H1 (cell line): ENCODE results near the gene ATP6V1B1. TPM values are rescaled to one million over a fixed set of nuclear protein-coding genes. Genes with fewer than 3 reads are reported as not detected.
A peak's percentile ranks its signal among the peaks of the same experiment; 100 is the strongest.

Source experiments
- CTCF ChIA-PET: fragments of 300-600 bp; sonication (Branson Sonifier 250); formaldehyde crosslinking; loops from one replicate; lab custom pipeline; 2021; ENCODE audit not compliant: partially characterized antibody; lab: Charles Lee
- POLR2A ChIA-PET: fragments of 300-600 bp; sonication (Branson Sonifier 250); formaldehyde crosslinking; loops from one replicate; lab custom pipeline; 2021; ENCODE audit warnings: inconsistent platforms; ENCODE audit not compliant: partially characterized antibody; lab: Charles Lee
- DNase-seq, 2 experiments: peaks; one replicate each; pipeline versions ENCODE4 v3.0.0 to v3.0.0-alpha.2; 2010 to 2022; ENCODE audit warnings: low spot score in 2 of 2, low read depth in 1 of 2, mixed read lengths in 1 of 2
- FAIRE-seq: peaks from 2 replicates; lab custom pipeline; 2011; peaks lifted over from hg19 to GRCh38; lab: Jason Lieb, UNC
- H2AFZ ChIP-seq: 2 replicates; pipeline ENCODE4 v1.8.1; 2012; ENCODE audit warnings: low read length, inconsistent platforms
- H2AK5ac ChIP-seq: 2 replicates; pipeline ENCODE4 v1.6.1; 2013; ENCODE audit warnings: low read depth, low read length
- H2BK120ac ChIP-seq: replicated peaks from 2 replicates; pipeline ENCODE3; 2013; ENCODE audit warnings: low read depth, low read length, inconsistent platforms
- H2BK12ac ChIP-seq: 2 replicates; pipeline ENCODE4 v1.6.1; 2013; ENCODE audit warnings: low read depth, low read length
- H2BK15ac ChIP-seq: 2 replicates; pipeline ENCODE4 v1.6.1; 2013; ENCODE audit warnings: low read length
- H2BK20ac ChIP-seq: 2 replicates; pipeline ENCODE4 v1.6.1; 2013; ENCODE audit warnings: low read length
- H2BK5ac ChIP-seq: 2 replicates; pipeline ENCODE4 v1.6.1; 2013; ENCODE audit warnings: low read depth, low read length
- H3K14ac ChIP-seq: 2 replicates; pipeline ENCODE4 v1.6.1; 2013; ENCODE audit warnings: inconsistent platforms; ENCODE audit not compliant: insufficient read length
- H3K18ac ChIP-seq: 2 replicates; pipeline ENCODE4 v1.6.1; 2013; ENCODE audit warnings: low read length; ENCODE audit errors: extremely low read depth
- H3K23ac ChIP-seq: 2 replicates; pipeline ENCODE4 v1.6.1; 2013; ENCODE audit warnings: inconsistent platforms; ENCODE audit not compliant: insufficient read length
- H3K23me2 ChIP-seq: 2 replicates; pipeline ENCODE4 v1.6.1; 2013; ENCODE audit warnings: low read depth, low read length
- H3K27ac ChIP-seq: 2 replicates; pipeline ENCODE4 v1.6.1; 2011; ENCODE audit warnings: low read depth, low read length, inconsistent platforms
- H3K27me3 ChIP-seq, 4 experiments: replicated peaks in 1 of 4; 1 replicate in 1 of 4; 2 replicates in 3 of 4; pipeline versions ENCODE4 v1.6.1 to v1.8.1; 2011 to 2013; ENCODE audit warnings: low read length in 3 of 4, mild to moderate bottlenecking in 3 of 4, inconsistent platforms in 2 of 4, mixed read lengths in 2 of 4, moderate library complexity in 1 of 4; ENCODE audit not compliant: control insufficient read depth in 3 of 4, insufficient read depth in 3 of 4; ENCODE audit errors: extremely low read depth in 1 of 4
- H3K36me3 ChIP-seq, 4 experiments: 2 replicates each; pipeline versions ENCODE4 v1.6.1 to v1.8.1; 2011 to 2013; ENCODE audit warnings: mild to moderate bottlenecking in 4 of 4, low read length in 3 of 4, moderate library complexity in 2 of 4, control low read depth in 1 of 4, inconsistent platforms in 1 of 4; ENCODE audit not compliant: insufficient read depth in 4 of 4, control insufficient read depth in 2 of 4
- H3K4ac ChIP-seq: replicated peaks from 2 replicates; pipeline ENCODE3; 2013; ENCODE audit warnings: low read length, low read depth, mixed read lengths, inconsistent platforms; ENCODE audit not compliant: insufficient read length
- H3K4me1 ChIP-seq, 4 experiments: replicated peaks in 1 of 4; 1 replicate in 1 of 4; 2 replicates in 3 of 4; pipeline versions ENCODE4 v1.6.1 to v1.8.1; 2011 to 2013; ENCODE audit warnings: low read length in 3 of 4, inconsistent platforms in 2 of 4, mixed read lengths in 1 of 4; ENCODE audit not compliant: insufficient read depth in 4 of 4, control insufficient read depth in 3 of 4
- H3K4me2 ChIP-seq, 2 experiments: 2 replicates each; pipeline versions ENCODE4 v1.6.1 to v1.8.1; 2011 to 2013; ENCODE audit warnings: low read depth in 2 of 2, low read length in 2 of 2, control low read depth in 1 of 2, inconsistent platforms in 1 of 2, mild to moderate bottlenecking in 1 of 2; ENCODE audit not compliant: insufficient read depth in 1 of 2
- H3K4me3 ChIP-seq, 4 experiments: fragments of 200-600, 300-600 bp in 1 of 4; sonication (generic), shearing (Covaris generic), sonication (Bioruptor Twin) in 1 of 4; 2 replicates each; pipeline versions ENCODE4 v1.5.1 to v1.8.1; 2011 to 2016; ENCODE audit warnings: low read length in 4 of 4, low read depth in 3 of 4, control low read depth in 2 of 4, inconsistent platforms in 2 of 4, mild to moderate bottlenecking in 2 of 4, mixed read lengths in 1 of 4, moderate library complexity in 1 of 4; ENCODE audit not compliant: insufficient read depth in 2 of 4; ENCODE audit errors: extremely low read depth in 1 of 4
- H3K56ac ChIP-seq: replicated peaks from 2 replicates; pipeline ENCODE3; 2013; ENCODE audit warnings: low read depth, mild to moderate bottlenecking, mixed read lengths, low read length, inconsistent platforms; ENCODE audit not compliant: insufficient read length
- H3K79me1 ChIP-seq: 2 replicates; pipeline ENCODE4 v1.6.1; 2013; ENCODE audit warnings: low read depth, low read length, control low read depth
- H3K79me2 ChIP-seq, 2 experiments: 2 replicates each; pipeline versions ENCODE4 v1.6.1 to v1.8.1; 2012 to 2013; ENCODE audit warnings: low read length in 2 of 2, mild to moderate bottlenecking in 2 of 2, inconsistent platforms in 1 of 2; ENCODE audit not compliant: insufficient read depth in 2 of 2, control insufficient read depth in 1 of 2
- H3K9ac ChIP-seq, 4 experiments: replicated peaks in 1 of 4; 1 replicate in 1 of 4; 2 replicates in 3 of 4; pipeline versions ENCODE4 v1.6.1 to v1.8.1; 2011 to 2013; ENCODE audit warnings: low read depth in 3 of 4, low read length in 3 of 4, control low read depth in 2 of 4, mild to moderate bottlenecking in 2 of 4, moderate library complexity in 2 of 4, inconsistent platforms in 1 of 4; ENCODE audit errors: extremely low read depth in 1 of 4
- H3K9me3 ChIP-seq, 2 experiments: 2 replicates each; pipeline versions ENCODE4 v1.6.1 to v1.8.1; 2012 to 2013; ENCODE audit warnings: mild to moderate bottlenecking in 2 of 2, moderate library complexity in 2 of 2, control low read depth in 1 of 2, inconsistent platforms in 1 of 2, low read depth in 1 of 2, low read length in 1 of 2, mixed read lengths in 1 of 2; ENCODE audit not compliant: insufficient read depth in 2 of 2
- H4K20me1 ChIP-seq, 2 experiments: replicated peaks in 1 of 2; 2 replicates each; pipeline versions ENCODE3 to v1.8.1; 2011 to 2013; ENCODE audit warnings: inconsistent platforms in 2 of 2, low read length in 2 of 2, mild to moderate bottlenecking in 1 of 2; ENCODE audit not compliant: insufficient read depth in 2 of 2, control insufficient read depth in 1 of 2
- H4K5ac ChIP-seq: 2 replicates; pipeline ENCODE4 v1.6.1; 2013; ENCODE audit warnings: low read length, low read depth, mixed read lengths, inconsistent platforms; ENCODE audit not compliant: insufficient read length
- H4K8ac ChIP-seq: 2 replicates; pipeline ENCODE4 v1.8.0; 2013; ENCODE audit warnings: mild to moderate bottlenecking, moderate library complexity, low read length, inconsistent platforms; ENCODE audit not compliant: insufficient read depth; ENCODE audit errors: extremely low read depth
- H4K91ac ChIP-seq: replicated peaks from 2 replicates; pipeline ENCODE3; 2013; ENCODE audit warnings: low read length, mixed read lengths, inconsistent platforms; ENCODE audit not compliant: insufficient read length
- EZH2 ChIP-seq: fragments of 200-600 bp; sonication (generic); IDR thresholded peaks from 2 replicates; pipeline ENCODE4 v1.7.1; 2012; ENCODE audit warnings: low read depth, mild to moderate bottlenecking, moderate library complexity, low read length, inconsistent platforms; ENCODE audit not compliant: severe bottlenecking
- JUN ChIP-seq: IDR thresholded peaks from 2 replicates; pipeline ENCODE4 v1.6.1; 2011; ENCODE audit warnings: low read depth, mild to moderate bottlenecking, improper control_type of control experiment, low read length
- RNF2 ChIP-seq: fragments of 200-900, 300-1000 bp; sonication (generic); IDR thresholded peaks from 2 replicates; pipeline ENCODE4 v1.7.1; 2016; ENCODE audit warnings: borderline replicate concordance, low read depth, mild to moderate bottlenecking, antibody characterized with exemption, low read length; ENCODE audit not compliant: poor library complexity, severe bottlenecking; ENCODE audit errors: missing control alignments
- SAP30 ChIP-seq: fragments of 300-600 bp; sonication (generic); IDR thresholded peaks from 2 replicates; pipeline ENCODE4 v1.7.1; 2012; ENCODE audit warnings: low read length, moderate library complexity, mild to moderate bottlenecking, inconsistent platforms; ENCODE audit not compliant: insufficient read depth, insufficient replicate concordance
- SUZ12 ChIP-seq: fragments of 200-600 bp; sonication (generic); IDR thresholded peaks from 2 replicates; pipeline ENCODE4 v1.6.1; 2012; ENCODE audit warnings: mild to moderate bottlenecking, inconsistent platforms, low read length, moderate library complexity, mixed read lengths
- WGBS, 2 experiments: shearing (Covaris generic) in 1 of 2; methylation state at CpG; one replicate each; pipeline versions ENCODE4 v1.1.6 to v1.1.7; 2013 to 2015; ENCODE audit warnings: low lambda C conversion rate in 2 of 2, mixed read lengths in 2 of 2, inconsistent platforms in 1 of 2, low coverage in 1 of 2, missing lambda C conversion rate in 1 of 2; ENCODE audit not compliant: insufficient replicate concordance in 2 of 2, insufficient coverage in 1 of 2, insufficient read length in 1 of 2; ENCODE audit errors: extremely low coverage in 1 of 2, missing lambda C conversion rate in 1 of 2; 5-methylcytosine and 5-hydroxymethylcytosine counted together
- polyA plus RNA-seq, 7 experiments: library from polyadenylated mRNA; depleted of rRNA in 3 of 7; stranded (reverse) in 5 of 7; unstranded in 2 of 7; fragments of >200 nt in 5 of 7; fragments of 200-250 nt in 2 of 7; gene quantifications; 1 replicate in 5 of 7; 2 replicates in 1 of 7; 4 replicates in 1 of 7; pipeline versions ENCODE4 v1.2.1 to v1.2.3, GENCODE V29; 2011 to 2013; ENCODE audit warnings: missing spikeins in 2 of 7, mixed read lengths in 2 of 7
- total RNA-seq: library from RNA; stranded (reverse); fragmentation: NEBNext Ultra II Directional; extraction: Animal tissue kit (Norgen Biotek cat#: 25700); gene quantifications from 2 replicates; pipeline ENCODE4 v1.2.1, GENCODE V29; 2021

Gene ATP6V1B1
- total and polyA plus RNA-seq, 2 of the 8 experiments (the other 6 are each of a cell fraction or from before 2014, with no cell fraction given): not detected

DNA sequence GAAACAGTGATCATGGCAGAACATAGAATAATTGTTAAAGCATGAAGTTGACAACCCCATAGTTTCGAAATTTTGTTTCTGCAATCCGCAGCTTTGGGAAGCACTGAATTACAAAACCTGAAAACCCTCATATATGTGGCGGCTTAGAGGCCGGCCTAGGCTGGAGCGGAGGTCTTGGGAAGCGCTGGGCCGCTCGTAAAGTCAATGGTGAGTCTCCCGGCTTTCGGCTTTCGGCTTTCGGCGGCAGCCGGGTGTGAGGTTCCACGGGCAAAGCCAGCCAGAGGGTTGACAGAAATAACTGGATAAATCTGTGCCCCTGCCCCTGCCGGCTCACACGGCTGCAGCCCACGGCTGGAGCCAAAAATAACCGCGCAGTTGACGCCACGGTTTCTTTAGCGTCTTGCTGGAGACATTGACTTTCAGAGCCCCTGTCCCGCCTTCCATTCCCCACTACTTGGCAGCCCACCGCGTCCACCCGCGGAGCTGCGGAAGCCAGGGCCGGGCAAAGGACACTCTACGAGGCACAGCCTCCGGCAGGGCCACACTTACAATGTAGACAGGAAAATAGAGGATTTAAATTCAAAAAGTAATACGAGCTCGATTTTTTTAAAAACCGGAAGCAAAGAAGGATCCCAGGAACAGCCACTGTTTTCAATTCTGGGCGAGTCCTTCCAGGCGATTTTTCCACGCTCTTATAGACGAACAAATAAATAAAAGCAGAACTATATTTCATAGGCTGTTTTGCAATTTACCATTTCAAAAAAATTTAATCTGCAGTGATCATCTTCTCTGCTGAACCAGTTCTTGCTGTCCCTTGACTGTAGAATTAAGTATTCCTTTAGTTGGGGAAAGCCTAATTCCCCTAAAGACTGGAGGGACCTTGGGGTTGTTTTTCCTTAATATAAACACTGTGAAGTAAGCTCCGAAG is 28.3 kb upstream of the ATP6V1B1 start:
- peak in 1 of 2 experiments; percentile 59 for DNase-seq
- Histone ChIP-seq H2BK15ac (no peak overlapping the region), H4K20me1 (peaks cover 23 to 26% of the 10 kb centered on the region in 2 experiments), H4K5ac (no peak overlapping the region), H4K91ac (no peak overlapping the region)
- peak; percentile 100 for TF ChIP-seq EZH2
- TF ChIP-seq JUN: no peak
- peak; percentile 99 for TF ChIP-seq RNF2
- TF ChIP-seq SAP30: no peak
- peak; percentile 100 for TF ChIP-seq SUZ12
- TF ChIP-seq, all 59 proteins: peak for 3
- Histone ChIP-seq H4K8ac (no peak overlapping the region), H3K23me2 (no peaks in the 10 kb centered on the region), H2BK12ac (no peak overlapping the region), H3K4me3 (peak overlapping the region in 1 of 4 experiments; percentile 40; a peak in 2 of 8 replicates), H3K79me1 (no peaks in the 10 kb centered on the region), H2AFZ (no peak overlapping the region), H3K4ac (no peak overlapping the region), H3K4me1 (peaks cover 0 to 12% (median 7%) of the 10 kb centered on the region in 4 experiments; a peak in 4 of 7 replicates), H3K23ac (no peak overlapping the region), H3K36me3 (no peaks in the 10 kb centered on the region), H2BK20ac (no peak overlapping the region), H3K27me3 (peaks cover 64 to 84% (median 69%) of the 10 kb centered on the region in 4 experiments), H3K56ac (no peak overlapping the region), H3K27ac (no peak overlapping the region), H3K79me2 (no peaks in the 10 kb centered on the region), H3K18ac (no peak overlapping the region), H2BK120ac (no peak overlapping the region), H3K9ac (no peak overlapping the region), H2AK5ac (no peak overlapping the region), H3K4me2 (peak overlapping the region; percentile 39 to 45), H2BK5ac (no peak overlapping the region), H3K9me3 (no peaks in the 10 kb centered on the region), H3K14ac (no peak overlapping the region)
- ChIA-PET POLR2A (interaction anchor here (1.1 to 1.2 kb wide), 2 partner anchors 9 to 19 kb away, joined by 4 to 6 read pairs; no protein-coding TSS in a partner anchor), CTCF (interaction anchor here (0.7 to 3.3 kb wide), 9 partner anchors 10 to 41 kb away, joined by 3 to 13 read pairs (median 7); no protein-coding TSS in a partner anchor)
- FAIRE-seq: no peak
- WGBS, 2 experiments: 7% methylated on average over 40 of the region's 40 CpGs; no CpG with 5 or more reads in 1 of the 2 experiments
